Measurements from ENCODE around the gene TCF7L2. TPM values are rescaled to one million over a fixed set of nuclear protein-coding genes. Genes with fewer than 3 reads are reported as not detected.

TCF7L2 gene
- polyA plus RNA-seq, 3 donors: 2.1 to 23.5 (median 6.1) TPM

DNA sequence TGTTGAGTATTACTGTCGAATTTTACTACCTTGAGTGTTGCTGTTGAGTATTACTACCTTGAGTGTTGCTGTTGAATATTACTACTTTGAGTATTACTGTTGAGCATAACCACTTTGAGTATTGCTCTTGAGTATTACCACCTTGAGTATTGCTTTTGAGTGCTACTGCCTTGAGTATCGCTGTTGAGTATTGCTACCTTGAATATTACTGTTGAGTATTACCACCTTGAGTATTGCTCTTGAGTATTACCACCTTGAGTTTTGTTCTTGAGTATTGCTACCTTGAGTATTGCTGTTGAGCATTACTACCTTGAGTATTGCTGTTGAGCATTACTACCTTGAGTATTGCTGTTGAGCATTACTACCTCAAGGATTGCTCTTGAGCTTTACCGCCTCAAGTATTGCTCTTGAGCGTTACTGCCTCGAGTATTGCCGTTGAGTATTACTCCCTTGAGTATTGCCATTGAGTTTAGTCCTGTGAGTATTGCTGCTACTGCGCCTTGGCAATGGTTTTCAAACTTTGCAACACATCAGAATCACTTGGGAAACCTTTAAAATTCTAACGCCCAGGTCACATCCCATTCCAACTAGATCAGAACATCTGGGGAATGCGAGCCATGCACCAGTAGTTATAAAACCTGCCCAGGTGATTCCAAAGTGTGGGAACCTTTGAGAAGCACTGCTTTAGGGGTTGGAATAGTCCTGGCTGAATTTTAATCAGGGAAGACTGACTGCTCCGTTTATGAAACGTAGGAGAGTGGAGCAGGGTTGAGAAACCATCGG lies 61.7 kb downstream of the TCF7L2 start:
- H3K27ac ChIP-seq (ENCODE audit: low read depth in 1 of 2, low read length in 2 of 2): no peak overlapping the region
- no peak overlapping the region for H2AFZ ChIP-seq (ENCODE audit: insufficient read depth, low read depth, low read length, poor library complexity, severe bottlenecking)
- intact Hi-C loops (cut with micrococcal nuclease): no loop called here
- Mint-ChIP-seq H3K4me3 (no peak overlapping the region), H3K27ac (no peak overlapping the region), H3K9me3 (peaks cover 0 to 3% (median 0%) of the 10 kb centered on the region in 7 donors), H3K4me1 (peaks cover 17% of the 10 kb centered on the region), H3K36me3 (peaks cover 11 to 24% of the 10 kb centered on the region in 2 donors), H3K27me3 (ENCODE audit: low read depth in 3 of 3) (peaks cover 1 to 5% (median 5%) of the 10 kb centered on the region in 3 donors)
- 96% methylated on average over 8 of the region's 12 CpGs for WGBS (ENCODE audit: insufficient coverage)
- peaks cover 23% of the 10 kb centered on the region for H3K79me2 ChIP-seq (ENCODE audit: insufficient read depth, low read length)
- H4K20me1 ChIP-seq (ENCODE audit: insufficient read depth, low read length): peaks cover 100% of the 10 kb centered on the region
- H3K9ac ChIP-seq (ENCODE audit: insufficient read depth, low read length, poor library complexity, severe bottlenecking): no peak overlapping the region
- no peak for DNase-seq
- no peak overlapping the region for H3K4me3 ChIP-seq (replicated peaks in 1 of 3; ENCODE audit: low read depth in 2 of 3, low read length in 3 of 3)
- TF ChIP-seq, protein P1, sequence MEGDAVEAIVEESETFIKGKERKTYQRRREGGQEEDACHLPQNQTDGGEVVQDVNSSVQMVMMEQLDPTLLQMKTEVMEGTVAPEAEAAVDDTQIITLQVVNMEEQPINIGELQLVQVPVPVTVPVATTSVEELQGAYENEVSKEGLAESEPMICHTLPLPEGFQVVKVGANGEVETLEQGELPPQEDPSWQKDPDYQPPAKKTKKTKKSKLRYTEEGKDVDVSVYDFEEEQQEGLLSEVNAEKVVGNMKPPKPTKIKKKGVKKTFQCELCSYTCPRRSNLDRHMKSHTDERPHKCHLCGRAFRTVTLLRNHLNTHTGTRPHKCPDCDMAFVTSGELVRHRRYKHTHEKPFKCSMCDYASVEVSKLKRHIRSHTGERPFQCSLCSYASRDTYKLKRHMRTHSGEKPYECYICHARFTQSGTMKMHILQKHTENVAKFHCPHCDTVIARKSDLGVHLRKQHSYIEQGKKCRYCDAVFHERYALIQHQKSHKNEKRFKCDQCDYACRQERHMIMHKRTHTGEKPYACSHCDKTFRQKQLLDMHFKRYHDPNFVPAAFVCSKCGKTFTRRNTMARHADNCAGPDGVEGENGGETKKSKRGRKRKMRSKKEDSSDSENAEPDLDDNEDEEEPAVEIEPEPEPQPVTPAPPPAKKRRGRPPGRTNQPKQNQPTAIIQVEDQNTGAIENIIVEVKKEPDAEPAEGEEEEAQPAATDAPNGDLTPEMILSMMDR (IDR thresholded peaks at IDR 0.05): no peak
- H3K36me3 ChIP-seq (replicated peaks in 1 of 2; ENCODE audit: control insufficient read depth in 1 of 2, insufficient read depth in 2 of 2, low read length in 2 of 2): no peaks in the 10 kb centered on the region
- no peaks in the 10 kb centered on the region for H3K27me3 ChIP-seq (ENCODE audit: control insufficient read depth in 2 of 2, insufficient read depth in 2 of 2, low read length in 2 of 2)
- no peaks in the 10 kb centered on the region for H3K9me3 ChIP-seq (replicated peaks in 1 of 2; ENCODE audit: control insufficient read depth in 1 of 2, insufficient read depth in 1 of 2, low read length in 2 of 2)
- H3K4me1 ChIP-seq (ENCODE audit: control insufficient read depth in 1 of 2, insufficient read depth in 2 of 2, low read length in 2 of 2): peaks cover 4 to 7% of the 10 kb centered on the region in 2 donors
- no peak overlapping the region for H3K4me2 ChIP-seq (replicated peaks; ENCODE audit: extremely low read depth, low read length, poor library complexity, severe bottlenecking)

DNA sequence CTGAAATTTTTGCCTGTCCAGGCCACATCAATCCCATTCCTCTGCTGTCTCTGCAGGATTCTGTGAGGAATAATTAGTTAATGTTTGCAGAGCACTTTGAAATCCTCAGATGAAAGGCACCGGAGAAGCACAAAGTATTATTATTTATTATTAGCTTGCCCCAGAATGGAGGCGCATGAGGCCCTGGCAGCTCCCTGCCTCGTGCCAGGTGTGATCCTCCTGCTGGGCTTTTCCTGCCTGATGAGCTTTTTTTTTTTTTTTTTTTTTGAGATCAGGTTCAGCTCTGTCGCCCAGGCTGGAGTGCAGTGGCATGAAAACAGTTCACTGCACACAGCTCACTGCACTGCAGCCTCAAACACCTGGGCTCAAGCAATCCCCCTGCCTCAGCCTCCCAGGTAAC lies 65.2 kb downstream of the TCF7L2 start:
- Histone ChIP-seq H3K4me3 (replicated peaks in 1 of 3; ENCODE audit: low read depth in 2 of 3, low read length in 3 of 3) (no peak overlapping the region), H3K79me2 (ENCODE audit: insufficient read depth, low read length) (peaks cover 25% of the 10 kb centered on the region), H3K9ac (ENCODE audit: insufficient read depth, low read length, poor library complexity, severe bottlenecking) (no peak overlapping the region), H4K20me1 (ENCODE audit: insufficient read depth, low read length) (peaks cover 100% of the 10 kb centered on the region), H3K36me3 (replicated peaks in 1 of 2; ENCODE audit: control insufficient read depth in 1 of 2, insufficient read depth in 2 of 2, low read length in 2 of 2) (no peaks in the 10 kb centered on the region), H3K4me2 (replicated peaks; ENCODE audit: extremely low read depth, low read length, poor library complexity, severe bottlenecking) (no peak overlapping the region), H2AFZ (ENCODE audit: insufficient read depth, low read depth, low read length, poor library complexity, severe bottlenecking) (no peak overlapping the region), H3K27ac (ENCODE audit: low read depth in 1 of 2, low read length in 2 of 2) (no peak overlapping the region), H3K4me1 (ENCODE audit: control insufficient read depth in 1 of 2, insufficient read depth in 2 of 2, low read length in 2 of 2) (no peaks in the 10 kb centered on the region), H3K27me3 (ENCODE audit: control insufficient read depth in 2 of 2, insufficient read depth in 2 of 2, low read length in 2 of 2) (no peaks in the 10 kb centered on the region), H3K9me3 (replicated peaks in 1 of 2; ENCODE audit: control insufficient read depth in 1 of 2, insufficient read depth in 1 of 2, low read length in 2 of 2) (no peaks in the 10 kb centered on the region)
- peaks cover 1 to 4% (median 1%) of the 10 kb centered on the region in 3 donors for H3K27me3 Mint-ChIP-seq (ENCODE audit: low read depth in 3 of 3)
- intact Hi-C loops (cut with micrococcal nuclease): no loop called here
- H3K36me3 Mint-ChIP-seq: peaks cover 3 to 9% of the 10 kb centered on the region in 2 donors
- TF ChIP-seq, protein P1 (IDR thresholded peaks at IDR 0.05): no peak
- DNase-seq: no peak
- peaks cover 0 to 3% (median 0%) of the 10 kb centered on the region in 7 donors for H3K9me3 Mint-ChIP-seq
- peaks cover 5% of the 10 kb centered on the region for H3K4me1 Mint-ChIP-seq
- WGBS (ENCODE audit: insufficient coverage): 100% methylated on average over 2 of the region's 4 CpGs
- no peak overlapping the region for H3K27ac Mint-ChIP-seq
- H3K4me3 Mint-ChIP-seq: no peak overlapping the region
